ENCODE results near the gene CDH23.

GRCh38 chr10:71421075-71421434 is 24.3 kb downstream of the CDH23 start:
- no peak for TF ChIP-seq CTCF (conservative IDR thresholded peaks at IDR 0.05)
- TF ChIP-seq EZH2 (IDR thresholded peaks at IDR 0.05; ENCODE audit: low read depth), result no peak
